ENCODE measurements around the gene ARHGEF16.

DNA sequence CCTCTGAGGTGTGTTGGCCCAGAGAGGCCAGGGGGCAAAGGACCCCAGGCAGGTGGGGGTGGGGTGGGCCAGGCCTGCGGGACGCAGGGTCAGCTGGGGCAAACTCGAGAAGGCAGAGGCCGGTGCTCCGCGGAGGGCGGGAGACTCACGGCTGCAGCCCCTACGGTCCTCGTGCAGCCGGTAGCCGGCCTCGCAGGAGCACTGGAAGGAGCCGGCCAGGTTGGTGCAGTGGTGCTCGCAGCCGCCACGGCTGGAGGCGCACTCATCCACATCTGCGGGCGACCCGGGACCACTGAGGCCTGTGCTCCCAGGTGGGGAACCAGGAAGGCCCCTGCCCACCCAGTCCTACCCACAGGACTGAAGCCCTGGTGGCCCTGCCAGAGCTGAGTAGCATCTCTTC is 55.3 kb downstream of the ARHGEF16 start:
- TF ChIP-seq EZH2 (IDR thresholded peaks at IDR 0.05; ENCODE audit: insufficient read depth, poor library complexity, severe bottlenecking) = no peak
- TF ChIP-seq EZH2phosphoT487 (IDR thresholded peaks at IDR 0.05; ENCODE audit: insufficient read depth, low read depth) = no peak

Data from GM23248 (cell line).